Epidermal melanocyte (primary cell): Measurements from ENCODE around the gene NSMF.
A peak's percentile ranks its signal among the peaks of the same experiment; 100 is the strongest.

Experiments used
- DNase-seq: peaks from one replicate; pipeline ENCODE4 v3.0.0; 2011; ENCODE audit warnings: low spot score; ENCODE audit not compliant: insufficient read length

Gene NSMF

DNA sequence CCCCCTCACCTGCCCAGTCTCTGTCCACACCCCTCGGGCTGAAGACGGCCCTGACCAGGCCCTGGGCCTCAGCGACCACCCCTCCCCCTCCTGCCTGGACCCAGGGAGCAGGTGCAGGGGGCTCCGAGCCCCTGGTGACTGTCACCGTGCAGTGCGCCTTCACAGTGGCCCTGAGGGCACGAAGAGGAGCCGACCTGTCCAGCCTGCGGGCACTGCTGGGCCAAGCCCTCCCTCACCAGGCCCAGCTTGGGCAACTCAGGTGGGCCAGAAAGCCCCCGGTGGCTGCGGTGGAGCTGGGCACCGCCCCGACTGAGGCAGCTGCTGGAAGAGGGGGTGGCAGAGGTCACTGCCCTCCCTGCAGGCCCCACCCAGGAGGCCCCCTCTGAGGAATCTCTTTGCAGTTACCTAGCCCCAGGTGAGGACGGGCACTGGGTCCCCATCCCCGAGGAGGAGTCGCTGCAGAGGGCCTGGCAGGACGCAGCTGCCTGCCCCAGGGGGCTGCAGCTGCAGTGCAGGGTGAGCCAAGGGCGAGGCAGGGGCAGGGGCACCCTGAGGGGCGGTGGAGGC lies 25.7 kb downstream of the NSMF start:
- no peak for DNase-seq

GRCh38 chr9:137432687-137433348 lies 26.3 kb downstream of the NSMF start:
- no peak for DNase-seq

DNA sequence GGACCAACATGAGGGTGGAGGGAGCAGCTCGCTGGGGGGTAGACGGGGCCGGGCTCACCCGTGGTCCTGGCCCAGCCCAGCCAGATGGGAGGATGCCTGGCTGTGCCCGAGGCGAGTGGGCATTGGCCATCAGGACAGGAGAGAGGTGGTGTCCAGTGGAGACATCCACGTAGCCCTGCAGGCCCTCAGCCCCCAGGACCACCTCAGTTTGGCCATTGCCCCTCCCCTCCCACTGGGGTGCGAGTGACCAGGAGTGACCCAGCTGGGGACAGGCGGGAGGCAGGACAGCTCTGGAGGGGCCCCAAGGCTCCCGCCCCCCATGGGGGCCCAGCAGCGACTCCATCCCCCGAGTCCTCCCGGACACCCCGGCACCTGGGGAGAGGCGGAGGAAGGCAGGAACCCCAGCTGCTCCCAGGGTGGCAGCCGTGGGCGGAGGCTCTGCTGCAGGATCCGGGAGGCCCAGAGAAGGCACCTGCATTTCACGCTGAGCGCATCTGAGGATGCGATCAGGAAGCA lies 27.7 kb downstream of the NSMF start:
- DNase-seq: no peak

DNA sequence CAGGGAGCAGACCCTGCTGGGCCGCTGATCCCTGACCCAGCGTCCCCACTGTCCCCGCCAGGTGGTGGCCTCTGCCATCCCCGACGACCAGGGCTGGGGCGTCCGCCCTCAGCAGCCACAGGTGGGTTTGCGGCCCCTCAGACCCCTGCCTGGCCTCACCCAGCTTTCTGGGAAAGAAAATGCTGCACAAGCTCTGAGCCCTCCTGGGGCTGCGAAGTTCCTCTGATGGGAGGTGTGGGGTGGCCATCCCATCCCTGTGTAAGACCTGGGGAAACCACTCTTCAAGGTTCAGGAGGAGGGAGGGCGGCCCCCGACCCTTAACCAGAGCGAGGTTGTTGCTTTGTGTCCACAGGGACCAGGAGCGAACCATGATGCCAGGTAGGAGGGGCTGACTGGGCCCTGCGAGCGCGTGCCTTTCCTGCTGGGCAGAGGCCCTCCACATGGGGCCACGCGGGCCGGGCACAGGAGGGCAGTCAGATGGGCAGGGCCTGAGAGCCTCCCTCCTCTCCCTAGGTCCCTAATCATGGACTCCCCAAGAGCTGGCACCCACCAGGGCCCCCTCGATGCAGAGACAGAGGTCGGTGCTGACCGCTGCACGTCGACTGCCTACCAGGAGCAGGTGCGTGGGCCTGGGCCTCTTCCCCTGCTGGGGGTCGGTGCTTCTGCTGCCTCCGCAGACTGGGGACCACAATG lies 28.3 kb downstream of the NSMF start:
- no peak for DNase-seq

- DNase-seq: no peak
Measured at GRCh38 chr9:137429974-137430722, 29.0 kb downstream of the NSMF start.

- no peak for DNase-seq
Measured at GRCh38 chr9:137429546-137429890, 29.6 kb downstream of the NSMF start.

DNA sequence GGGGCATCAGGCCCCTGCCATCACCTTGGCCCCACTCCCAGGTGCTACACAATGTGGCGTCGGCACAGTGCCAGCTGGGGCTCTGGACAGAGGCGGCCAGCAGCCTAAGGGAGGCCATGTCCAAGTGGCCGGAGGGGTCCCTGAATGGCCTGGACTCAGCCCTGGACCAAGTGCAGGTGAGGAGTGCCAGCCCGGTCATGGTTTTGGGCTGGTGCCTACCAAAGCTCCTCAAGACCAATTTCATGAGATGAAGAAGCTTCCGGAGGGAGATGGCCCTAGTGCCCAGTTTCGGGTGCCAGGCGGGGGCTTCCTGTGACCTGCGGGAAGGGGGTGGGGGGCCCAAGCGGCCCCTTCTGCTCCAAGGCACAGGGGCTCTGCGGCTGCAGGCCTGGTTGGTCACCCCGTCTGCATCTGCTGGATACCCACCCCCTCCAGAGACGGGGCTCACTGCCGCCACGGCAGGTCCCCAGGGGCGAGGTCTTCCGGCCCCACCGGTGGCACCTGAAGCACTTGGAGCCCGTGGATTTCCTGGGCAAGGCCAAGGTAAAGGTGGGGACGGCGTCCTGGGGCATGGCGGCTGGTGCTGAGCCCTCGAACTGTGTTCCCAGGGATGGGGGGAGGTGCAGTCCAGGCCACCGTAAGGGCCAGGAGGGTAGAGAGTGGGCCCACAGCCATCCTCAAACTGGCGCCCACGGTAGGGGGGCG lies 30.1 kb downstream of the NSMF start:
- DNase-seq: no peak

DNA sequence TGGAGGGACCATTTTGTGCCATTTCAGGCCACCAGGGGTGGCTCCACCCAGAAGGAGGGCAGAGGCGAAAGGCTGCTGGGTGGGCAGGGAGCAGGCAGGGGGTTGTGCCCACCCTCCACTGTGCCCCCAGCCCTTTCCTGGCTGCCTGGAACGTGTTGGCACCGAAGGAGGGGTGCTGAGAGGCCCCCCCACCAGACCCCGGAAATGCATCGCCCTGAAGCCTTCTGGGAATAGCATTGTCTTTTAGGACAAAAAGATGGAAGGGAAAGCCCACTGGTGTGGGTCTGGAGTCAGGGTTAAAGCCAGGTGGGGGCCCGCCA lies 30.9 kb downstream of the NSMF start:
- DNase-seq: no peak

DNA sequence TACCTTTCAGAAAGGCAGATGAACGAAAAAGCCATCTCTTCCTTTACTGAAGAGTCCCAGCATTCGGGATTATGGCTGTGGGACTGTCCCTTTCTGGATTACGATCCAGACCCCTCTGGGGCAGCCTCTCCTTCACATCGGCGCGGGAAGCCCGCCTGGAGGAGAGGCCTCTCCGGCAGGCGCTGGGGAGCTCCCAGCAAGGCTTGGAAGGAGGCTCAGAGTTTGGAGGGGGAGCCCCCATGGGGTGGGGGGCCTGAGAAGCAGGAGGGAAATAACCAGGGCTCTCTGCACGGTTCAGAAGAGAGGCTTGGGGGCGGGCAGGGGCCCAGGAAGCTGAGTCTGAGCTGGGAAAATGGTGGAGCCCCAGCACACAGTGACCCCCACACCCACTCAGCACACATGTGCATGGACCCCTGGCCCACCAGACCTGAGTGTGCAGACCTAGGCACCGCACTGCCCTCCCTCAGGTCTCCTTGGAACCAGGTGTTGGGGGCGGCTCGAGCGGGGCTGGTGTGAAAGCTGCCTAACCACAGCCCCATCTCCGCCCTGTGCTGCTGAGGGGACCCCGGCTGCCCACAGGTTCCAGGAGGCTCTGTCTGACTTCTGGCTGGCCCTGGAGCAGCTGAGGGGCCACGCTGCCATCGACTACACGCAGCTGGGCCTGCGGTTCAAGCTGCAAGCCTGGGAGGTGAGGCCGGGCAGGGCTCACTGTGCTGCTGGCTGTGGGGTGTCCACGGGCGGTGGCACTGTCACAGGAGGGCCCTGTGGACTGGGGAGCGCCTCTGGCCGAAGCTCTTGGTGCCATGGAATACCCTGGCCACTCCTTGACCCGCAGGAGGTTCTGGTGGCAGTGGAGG lies 31.5 kb downstream of the NSMF start:
- DNase-seq: no peak

DNA sequence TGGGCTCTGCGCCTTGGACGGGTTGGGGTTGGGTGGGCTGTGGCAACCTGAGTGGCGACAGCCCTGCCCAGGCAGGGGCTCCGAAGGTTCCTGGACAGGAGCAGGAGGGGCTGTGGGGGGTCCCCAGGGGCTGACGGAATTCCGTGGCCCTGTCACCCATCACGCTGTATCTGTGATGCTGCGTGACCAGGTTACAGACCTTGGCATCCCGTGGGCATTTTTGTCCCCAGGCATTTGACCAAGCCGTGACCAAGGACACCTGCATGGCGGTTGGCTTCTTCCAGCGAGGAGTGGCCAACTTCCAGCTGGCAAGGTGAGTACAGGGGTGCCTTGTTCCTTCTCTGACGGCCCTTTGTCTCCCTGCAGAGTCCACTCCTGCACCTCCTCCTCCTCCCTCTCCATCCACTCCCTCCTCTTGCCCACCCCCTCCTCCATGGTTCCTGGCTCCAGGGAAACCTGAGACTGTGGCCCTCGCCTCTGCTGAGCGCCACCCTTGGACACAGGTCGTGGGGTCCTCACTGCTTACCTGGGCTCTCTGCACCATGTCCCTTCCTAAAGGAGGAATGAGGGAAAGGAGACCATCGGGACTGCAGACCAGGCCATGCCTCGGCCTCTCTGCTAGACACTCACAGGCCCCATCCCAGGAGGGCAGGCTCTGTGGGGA lies 33.0 kb downstream of the NSMF start:
- no peak for DNase-seq

GRCh38 chr9:137423514-137424291 lies 35.4 kb downstream of the NSMF start:
- no peak for DNase-seq

DNA sequence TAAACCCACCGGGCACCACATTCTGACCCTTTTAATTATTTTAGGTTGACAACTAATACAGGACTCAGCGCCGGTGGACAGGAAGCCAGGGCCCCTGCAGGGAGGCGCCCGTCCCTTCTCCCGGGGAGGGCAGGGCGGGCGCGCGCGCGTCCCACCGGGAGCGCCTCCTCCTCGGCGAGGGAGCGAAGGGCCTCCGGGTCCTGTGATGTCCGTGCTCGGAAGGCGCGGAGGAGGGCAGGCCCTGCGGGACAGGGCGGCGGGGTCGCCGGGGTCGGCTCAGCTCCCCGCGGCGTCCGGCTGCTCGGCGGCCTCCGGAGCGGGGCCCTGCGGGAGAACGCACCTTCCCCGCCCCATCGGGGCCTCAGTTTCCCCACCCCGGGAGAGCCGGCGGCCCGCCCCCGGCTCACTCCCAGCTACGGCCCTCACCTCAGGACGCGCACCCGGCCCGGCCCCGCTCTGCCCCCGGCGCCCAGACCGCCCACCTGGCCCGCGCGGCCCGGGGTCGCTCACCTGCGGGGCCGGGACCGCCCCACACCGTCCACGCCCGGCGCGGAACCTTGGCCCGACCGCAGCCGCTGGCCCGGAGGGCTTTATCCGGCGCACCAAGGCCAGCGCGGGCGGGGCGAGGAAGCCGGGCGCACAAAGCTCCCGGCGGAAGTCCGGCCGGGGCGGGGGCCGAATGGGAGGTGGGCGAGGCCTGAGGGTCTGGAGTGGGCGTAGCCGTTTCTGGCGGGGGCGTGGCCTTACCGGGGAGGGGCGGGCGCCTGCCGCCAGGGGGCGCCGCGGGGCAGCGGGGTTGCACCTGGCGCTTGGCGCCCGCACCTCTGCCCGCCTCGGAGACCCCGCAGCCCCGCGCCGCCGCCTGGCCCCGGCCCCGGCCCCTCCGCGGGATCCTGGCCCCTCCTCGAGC lies 36.3 kb downstream of the NSMF start, which contains the start of the genes EXD3 and NOXA1:
Gene EXD3, minus strand, starts transcription at position 559 of the 910 bp plus-strand sequence. CDS start 27,805 bp downstream, outside the sequence.
Gene NOXA1, plus strand, starts transcription at position 790 of the 910 bp plus-strand sequence. CDS start 137 bp downstream, outside the sequence.
- DNase-seq: peak; percentile 91

- DNase-seq: no peak
Measured at GRCh38 chr9:137421838-137422603, 37.1 kb downstream of the NSMF start.

- DNase-seq: no peak
Measured at GRCh38 chr9:137417161-137418021, 41.7 kb downstream of the NSMF start.

- DNase-seq: no peak
Measured at GRCh38 chr9:137416563-137417151, 42.5 kb downstream of the NSMF start.
